Measurements from ENCODE around the gene CCDC148. TPM values are rescaled to one million over a fixed set of nuclear protein-coding genes. Genes with fewer than 3 reads are reported as not detected.

Gene CCDC148
- total and polyA plus RNA-seq, 2 donors (not counting 1 experiment from before 2014, with no cell fraction given), result not detected

DNA sequence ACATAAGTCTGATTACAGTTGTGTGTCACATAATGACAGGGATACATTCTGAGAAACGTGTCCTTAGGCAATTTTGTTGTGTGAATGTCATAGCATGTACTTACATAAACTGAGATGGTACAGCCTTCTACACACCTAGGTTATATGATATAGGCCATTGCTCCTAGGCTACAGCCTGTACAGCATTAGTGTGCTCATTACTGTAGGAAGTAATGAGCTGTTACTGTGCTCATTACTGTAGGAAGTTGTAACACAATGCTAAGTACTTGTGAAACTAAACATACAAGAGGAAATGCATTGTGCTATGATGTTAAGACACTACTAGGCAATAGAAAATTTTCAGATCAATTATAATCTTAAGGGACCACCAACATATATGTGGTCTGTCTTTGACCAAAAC, 282.1 kb downstream of the CCDC148 start:
- Histone ChIP-seq H3K4me2 (replicated peaks; ENCODE audit: low read depth, low read length, poor library complexity, severe bottlenecking) (no peak overlapping the region), H3K27me3 (replicated peaks in 1 of 4; ENCODE audit: control extremely low read depth in 1 of 4, control insufficient read depth in 3 of 4, insufficient read depth in 4 of 4, low read length in 3 of 4) (peaks cover 0 to 5% (median 0%) of the 10 kb centered on the region in 4 experiments), H3K9me3 (ENCODE audit: control extremely low read depth in 1 of 3, control insufficient read depth in 2 of 3, insufficient read depth in 1 of 3, low read length in 2 of 3) (no peaks in the 10 kb centered on the region), H3K4me3 (ENCODE audit: control extremely low read depth in 1 of 5, extremely low read depth in 1 of 5, insufficient read depth in 1 of 5, low read depth in 2 of 5, low read length in 4 of 5) (no peak overlapping the region), H3K4me1 (ENCODE audit: control insufficient read depth in 2 of 2, insufficient read depth in 2 of 2, low read length in 2 of 2) (no peaks in the 10 kb centered on the region), H3K79me2 (ENCODE audit: control insufficient read depth, insufficient read depth, low read length) (no peaks in the 10 kb centered on the region), H3K9ac (ENCODE audit: low read length) (no peak overlapping the region), H4K20me1 (ENCODE audit: control insufficient read depth, insufficient read depth, low read length, poor library complexity, severe bottlenecking) (no peaks in the 10 kb centered on the region), H2AFZ (ENCODE audit: insufficient read depth, low read depth, low read length, poor library complexity, severe bottlenecking) (no peak overlapping the region), H3K36me3 (replicated peaks in 1 of 2; ENCODE audit: control extremely low read depth in 1 of 2, control insufficient read depth in 1 of 2, extremely low read depth in 1 of 2, insufficient read depth in 2 of 2, low read length in 1 of 2) (no peaks in the 10 kb centered on the region), H3K27ac (ENCODE audit: low read length in 2 of 2) (no peak overlapping the region)
- Mint-ChIP-seq H3K4me3 (no peak overlapping the region), H3K27me3 (peaks cover 11% of the 10 kb centered on the region), H3K9me3 (ENCODE audit: insufficient read depth) (no peaks in the 10 kb centered on the region), H3K4me1 (no peaks in the 10 kb centered on the region), H3K27ac (no peak overlapping the region)
- intact Hi-C loops (cut with micrococcal nuclease), result no loop called here
- WGBS (ENCODE audit: insufficient coverage), result no CpG with 5 or more reads among the region's 1 CpG
- DNase-seq (no peak), ATAC-seq (ENCODE audit: low read depth) (no peak)
- ChIA-PET CTCF (interaction anchor here (0.8 to 0.9 kb wide), 2 partner anchors 8 to 580 kb away, joined by 3 read pairs; no protein-coding TSS in a partner anchor), POLR2A (interaction anchor here (0.6 kb wide), 1 partner anchor 781 kb away, joined by 4 read pairs; no protein-coding TSS in a partner anchor)
- TF ChIP-seq, protein P1, sequence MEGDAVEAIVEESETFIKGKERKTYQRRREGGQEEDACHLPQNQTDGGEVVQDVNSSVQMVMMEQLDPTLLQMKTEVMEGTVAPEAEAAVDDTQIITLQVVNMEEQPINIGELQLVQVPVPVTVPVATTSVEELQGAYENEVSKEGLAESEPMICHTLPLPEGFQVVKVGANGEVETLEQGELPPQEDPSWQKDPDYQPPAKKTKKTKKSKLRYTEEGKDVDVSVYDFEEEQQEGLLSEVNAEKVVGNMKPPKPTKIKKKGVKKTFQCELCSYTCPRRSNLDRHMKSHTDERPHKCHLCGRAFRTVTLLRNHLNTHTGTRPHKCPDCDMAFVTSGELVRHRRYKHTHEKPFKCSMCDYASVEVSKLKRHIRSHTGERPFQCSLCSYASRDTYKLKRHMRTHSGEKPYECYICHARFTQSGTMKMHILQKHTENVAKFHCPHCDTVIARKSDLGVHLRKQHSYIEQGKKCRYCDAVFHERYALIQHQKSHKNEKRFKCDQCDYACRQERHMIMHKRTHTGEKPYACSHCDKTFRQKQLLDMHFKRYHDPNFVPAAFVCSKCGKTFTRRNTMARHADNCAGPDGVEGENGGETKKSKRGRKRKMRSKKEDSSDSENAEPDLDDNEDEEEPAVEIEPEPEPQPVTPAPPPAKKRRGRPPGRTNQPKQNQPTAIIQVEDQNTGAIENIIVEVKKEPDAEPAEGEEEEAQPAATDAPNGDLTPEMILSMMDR (IDR thresholded peaks at IDR 0.05), result no peak
- no peak for TF ChIP-seq EZH2 (IDR thresholded peaks at IDR 0.05; ENCODE audit: borderline replicate concordance, insufficient read depth, low read depth, low read length, poor library complexity, severe bottlenecking)

DNA sequence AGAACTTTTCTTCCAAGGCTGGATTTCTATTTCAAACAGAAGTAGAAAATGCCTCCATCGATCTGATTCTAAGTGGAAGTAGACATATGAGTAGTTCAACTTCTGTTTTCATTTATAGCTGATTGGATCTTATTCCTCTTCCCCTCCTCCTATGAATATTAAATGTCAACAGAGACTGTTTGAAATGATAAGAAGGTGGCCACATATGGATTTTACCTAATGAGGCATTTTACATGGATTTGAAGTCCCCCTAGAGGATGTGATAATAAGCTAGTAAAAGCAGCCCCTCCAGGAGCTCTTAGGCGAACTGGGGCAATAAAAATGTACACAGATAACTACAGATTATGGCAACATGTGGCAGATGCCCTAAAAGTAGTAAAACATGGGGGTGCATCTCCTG, 283.8 kb downstream of the CCDC148 start:
- Histone ChIP-seq H2AFZ (ENCODE audit: insufficient read depth, low read depth, low read length, poor library complexity, severe bottlenecking) (no peak overlapping the region), H4K20me1 (ENCODE audit: control insufficient read depth, insufficient read depth, low read length, poor library complexity, severe bottlenecking) (no peaks in the 10 kb centered on the region), H3K9ac (ENCODE audit: low read length) (no peak overlapping the region), H3K4me1 (ENCODE audit: control insufficient read depth in 2 of 2, insufficient read depth in 2 of 2, low read length in 2 of 2) (no peaks in the 10 kb centered on the region), H3K4me2 (replicated peaks; ENCODE audit: low read depth, low read length, poor library complexity, severe bottlenecking) (no peak overlapping the region), H3K36me3 (replicated peaks in 1 of 2; ENCODE audit: control extremely low read depth in 1 of 2, control insufficient read depth in 1 of 2, extremely low read depth in 1 of 2, insufficient read depth in 2 of 2, low read length in 1 of 2) (no peaks in the 10 kb centered on the region), H3K9me3 (ENCODE audit: control extremely low read depth in 1 of 3, control insufficient read depth in 2 of 3, insufficient read depth in 1 of 3, low read length in 2 of 3) (no peaks in the 10 kb centered on the region), H3K27me3 (replicated peaks in 1 of 4; ENCODE audit: control extremely low read depth in 1 of 4, control insufficient read depth in 3 of 4, insufficient read depth in 4 of 4, low read length in 3 of 4) (no peaks in the 10 kb centered on the region), H3K27ac (ENCODE audit: low read length in 2 of 2) (no peak overlapping the region), H3K79me2 (ENCODE audit: control insufficient read depth, insufficient read depth, low read length) (no peaks in the 10 kb centered on the region), H3K4me3 (ENCODE audit: control extremely low read depth in 1 of 5, extremely low read depth in 1 of 5, insufficient read depth in 1 of 5, low read depth in 2 of 5, low read length in 4 of 5) (no peak overlapping the region)
- TF ChIP-seq, protein P1 (IDR thresholded peaks at IDR 0.05), result no peak
- H3K4me3 Mint-ChIP-seq, result no peak overlapping the region
- peaks cover 5% of the 10 kb centered on the region for H3K27me3 Mint-ChIP-seq
- no peaks in the 10 kb centered on the region for H3K4me1 Mint-ChIP-seq
- ATAC-seq (ENCODE audit: low read depth) (no peak), DNase-seq (no peak)
- intact Hi-C loops (cut with micrococcal nuclease), result no loop called here
- CTCF ChIA-PET, result no interaction called here
- H3K27ac Mint-ChIP-seq, result no peak overlapping the region
- H3K9me3 Mint-ChIP-seq (ENCODE audit: insufficient read depth), result no peaks in the 10 kb centered on the region
- no CpG with 5 or more reads among the region's 2 CpGs for WGBS (ENCODE audit: insufficient coverage)
- POLR2A ChIA-PET, result no interaction called here
